GM12878 (cell line): ENCODE data around the gene CCDC186. TPM values are rescaled to one million over a fixed set of nuclear protein-coding genes. Genes with fewer than 3 reads are reported as not detected.

Experiments used
- ATAC-seq: fragments of 200-7000 bp; cut with Tn5 transposase; 3 replicates; pipeline ENCODE4 v1.9.1; 2020; ENCODE audit warnings: mild to moderate bottlenecking, moderate library complexity
- BruUV-seq: library from RNA; stranded (reverse); fragments of 400-500 nt; replicated peaks from 2 replicates; lab custom pipeline; 2021; lab: Mats Ljungman, UMichigan
- CTCF ChIA-PET: fragments of 300-600 bp; sonication (Branson Sonifier 250); formaldehyde crosslinking; extraction: SDS; loops from one replicate; lab custom pipeline; 2021; ENCODE audit warnings: inconsistent platforms; lab: Yijun Ruan, JAX
- POLR2A ChIA-PET: fragments of 350-600 bp; formaldehyde crosslinking; extraction: SDS; loops from one replicate; lab custom pipeline; 2021; ENCODE audit warnings: inconsistent platforms; lab: Charles Lee
- RAD21 ChIA-PET: fragments of 300-600 bp; sonication (Branson Sonifier 250); formaldehyde crosslinking; loops from one replicate; lab custom pipeline; 2023; ENCODE audit warnings: antibody characterized with exemption; ENCODE audit not compliant: unreplicated experiment; lab: Charles Lee
- SMC1A ChIA-PET: fragments of 300-600 bp; sonication (Branson Sonifier 250); formaldehyde crosslinking; loops from one replicate; lab custom pipeline; 2023; ENCODE audit not compliant: unreplicated experiment, uncharacterized antibody; lab: Charles Lee
- DNase-seq: peaks from one replicate; pipeline ENCODE4 v3.0.0-alpha.2; 2011; ENCODE audit warnings: low read depth, low spot score
- FAIRE-seq: peaks from 3 replicates; lab custom pipeline; 2011; peaks lifted over from hg19 to GRCh38; lab: Jason Lieb, UNC
- H2AFZ ChIP-seq: 2 replicates; pipeline ENCODE4 v1.6.0; 2011; ENCODE audit warnings: low read depth, low read length, control low read depth; ENCODE audit not compliant: control insufficient read depth
- H3K27ac ChIP-seq: 2 replicates; pipeline ENCODE4 v1.5.1; 2011; ENCODE audit warnings: control low read depth; ENCODE audit not compliant: control insufficient read depth, insufficient read depth
- H3K27me3 ChIP-seq, 2 experiments: replicated peaks in 1 of 2; 2 replicates each; pipeline versions ENCODE4 v1.6.0 to v1.6.1; 2011; ENCODE audit warnings: low read length in 1 of 2; ENCODE audit not compliant: control insufficient read depth in 2 of 2, insufficient read depth in 2 of 2
- H3K36me3 ChIP-seq, 2 experiments: 2 replicates each; pipeline ENCODE4 v1.5.1; 2011; ENCODE audit warnings: low read length in 1 of 2; ENCODE audit not compliant: control insufficient read depth in 2 of 2, insufficient read depth in 2 of 2
- H3K4me1 ChIP-seq: 2 replicates; pipeline ENCODE4 v1.6.1; 2011; ENCODE audit warnings: mild to moderate bottlenecking, low read length, moderate library complexity, mixed read lengths; ENCODE audit not compliant: control insufficient read depth, insufficient read depth
- H3K4me2 ChIP-seq: 2 replicates; pipeline ENCODE4 v1.6.0; 2011; ENCODE audit warnings: control low read depth; ENCODE audit not compliant: control insufficient read depth, insufficient read depth
- H3K4me3 ChIP-seq: fragments of 200-600 bp; sonication (generic); 2 replicates; pipeline ENCODE4 v1.5.1; 2016
- H3K79me2 ChIP-seq: 2 replicates; pipeline ENCODE4 v1.6.0; 2011; ENCODE audit warnings: low read length; ENCODE audit not compliant: control insufficient read depth, insufficient read depth
- H3K9ac ChIP-seq: 2 replicates; pipeline ENCODE4 v1.8.0; 2011; ENCODE audit warnings: low read length, control low read depth, mixed read lengths; ENCODE audit not compliant: control insufficient read depth, insufficient read depth
- H3K9me3 ChIP-seq: replicated peaks from 3 replicates; pipeline ENCODE4 v1.5.1; 2011; ENCODE audit warnings: mild to moderate bottlenecking, low read length; ENCODE audit not compliant: control insufficient read depth, insufficient read depth
- H4K20me1 ChIP-seq: 2 replicates; pipeline ENCODE4 v1.6.0; 2011; ENCODE audit not compliant: control insufficient read depth, insufficient read depth
- CBX3 ChIP-seq: fragments of 200-600 bp; sonication (generic); IDR thresholded peaks from 2 replicates; pipeline ENCODE4 v1.6.1; 2016; ENCODE audit warnings: low read depth, borderline replicate concordance
- DPF2 ChIP-seq: fragments of 450-650 bp; IDR thresholded peaks from 2 replicates; pipeline ENCODE4 v1.6.1; 2017; ENCODE audit warnings: mild to moderate bottlenecking
- HCFC1 ChIP-seq: fragments of 150-350 bp; IDR thresholded peaks from 2 replicates; pipeline ENCODE4 v1.6.1; 2014; ENCODE audit warnings: low read length
- KLF5 ChIP-seq: fragments of 450-650 bp; IDR thresholded peaks from 2 replicates; pipeline ENCODE4 v1.6.1; 2014; ENCODE audit warnings: mild to moderate bottlenecking; ENCODE audit not compliant: partially characterized antibody
- MXI1 ChIP-seq: fragments of 150-350 bp; IDR thresholded peaks from 2 replicates; pipeline ENCODE4 v1.6.1; 2011; ENCODE audit warnings: low read depth, mild to moderate bottlenecking, inconsistent platforms, low read length, improper control_type of control experiment
- MYC ChIP-seq: IDR thresholded peaks from 2 replicates; pipeline ENCODE4 v1.6.1; 2011; ENCODE audit warnings: mild to moderate bottlenecking, low read length, moderate library complexity, inconsistent platforms; ENCODE audit not compliant: insufficient read depth, insufficient replicate concordance, insufficient read length, severe bottlenecking
- NFIC ChIP-seq: IDR thresholded peaks from 2 replicates; pipeline ENCODE4 v1.6.1; 2012; ENCODE audit warnings: low read depth, mild to moderate bottlenecking, inconsistent platforms, low read length, moderate library complexity
- NR2F1 ChIP-seq: fragments of 450-650 bp; conservative IDR thresholded peaks from 2 replicates; pipeline ENCODE4 v1.6.1; 2017; ENCODE audit warnings: mild to moderate bottlenecking
- POLR2AphosphoS2 ChIP-seq: IDR thresholded peaks from 2 replicates; pipeline ENCODE4 v1.6.1; 2011; ENCODE audit warnings: low read depth, mild to moderate bottlenecking, low read length, improper control_type of control experiment, moderate library complexity
- RBBP5 ChIP-seq: fragments of 200-600 bp; sonication (generic); conservative IDR thresholded peaks from 2 replicates; pipeline ENCODE4 v1.6.1; 2016
- SP1 ChIP-seq: IDR thresholded peaks from one replicate; pipeline ENCODE4 v1.6.1; 2011; ENCODE audit warnings: low read depth, low read length
- STAT1 ChIP-seq: fragments of 450-650 bp; conservative IDR thresholded peaks from 2 replicates; pipeline ENCODE4 v1.6.1; 2014; ENCODE audit warnings: antibody characterized with exemption, mild to moderate bottlenecking
- TARDBP ChIP-seq: IDR thresholded peaks from 2 replicates; pipeline ENCODE4 v1.6.1; 2016; ENCODE audit warnings: borderline replicate concordance
- WRNIP1 ChIP-seq: IDR thresholded peaks from 2 replicates; pipeline ENCODE4 v1.6.1; 2011; ENCODE audit warnings: low read depth, low read length, improper control_type of control experiment, borderline replicate concordance
- ZNF24 ChIP-seq: fragments of 450-650 bp; IDR thresholded peaks from 2 replicates; pipeline ENCODE4 v1.6.1; 2017; ENCODE audit warnings: antibody characterized with exemption, mild to moderate bottlenecking
- WGBS: methylation state at CpG from one replicate; pipeline ENCODE4 v1.1.6; 2016; ENCODE audit warnings: low lambda C conversion rate; ENCODE audit not compliant: insufficient replicate concordance, insufficient coverage; ENCODE audit errors: missing lambda C conversion rate; 5-methylcytosine and 5-hydroxymethylcytosine counted together
- in situ Hi-C: fragments of 300-500 bp; cut with MboI; formaldehyde crosslinking; loops from 9 replicates; pipeline ENCODE4 v1.14.3; 2018; ENCODE audit warnings: mixed read lengths
- intact Hi-C: fragments of 100-400 bp; cut with micrococcal nuclease; formaldehyde crosslinking; loops from one replicate; pipeline ENCODE4 v1.14.2; 2022; ENCODE audit not compliant: unreplicated experiment
- polyA plus RNA-seq, 11 experiments: library from polyadenylated mRNA; depleted of rRNA in 4 of 11; unstranded in 6 of 11; stranded (reverse) in 5 of 11; fragments of >200 nt; fragmentation: Nextera tagmentation in 4 of 11; fragmentation: Illumina TruSeq in 1 of 11; extraction: Ambion mirVana in 4 of 11; extraction: Trizol in 1 of 11; gene quantifications; 1 replicate in 1 of 11; 2 replicates in 10 of 11; pipeline versions ENCODE4 v1.2.1 to v1.2.3, GENCODE V29; 2011 to 2016; ENCODE audit warnings: inconsistent platforms in 2 of 11, missing spikeins in 2 of 11, low read depth in 1 of 11
- total RNA-seq, 4 experiments: library from RNA; depleted of rRNA in 3 of 4; stranded (reverse); fragments of >200 nt in 3 of 4; fragmentation: Illumina TruSeq in 1 of 4; extraction: Trizol in 1 of 4; gene quantifications; 2 replicates each; pipeline versions ENCODE4 v1.2.1 to v1.2.3, GENCODE V29; 2013 to 2021
- TF ChIP-seq, protein P1 (sequence below): fragments of 450-650 bp; IDR thresholded peaks from 2 replicates; pipeline ENCODE4 v1.6.1; 2017; ENCODE audit warnings: mild to moderate bottlenecking, moderate library complexity
- TF ChIP-seq, protein P2 (sequence below): fragments of 450-650 bp; IDR thresholded peaks from 2 replicates; pipeline ENCODE4 v1.6.1; 2017; ENCODE audit warnings: antibody characterized with exemption, mild to moderate bottlenecking, moderate library complexity

Gene CCDC186
- total and polyA plus RNA-seq, 10 of the 15 experiments (the other 5 are each of a cell fraction or from before 2014, with no cell fraction given), result 3.5 to 13.1 (median 7.3) TPM

- 69% methylated on average over 8 of the region's 8 CpGs for WGBS
- no peak overlapping the region for H3K9ac ChIP-seq
- ATAC-seq (no peak), FAIRE-seq (no peak), DNase-seq (no peak)
- ChIA-PET CTCF (interaction anchor here (0.6 to 2.6 kb wide), 5 partner anchors 13 to 363 kb away, joined by 3 to 14 read pairs (median 4); no protein-coding TSS in a partner anchor), RAD21 (no interaction called here), POLR2A (no interaction called here), SMC1A (interaction anchor here (0.9 to 18.1 kb wide), 2 partner anchors 44 to 313 kb away, joined by 3 to 291 read pairs; no protein-coding TSS in a partner anchor)
- H3K36me3 ChIP-seq, result no peaks in the 10 kb centered on the region
- no peaks in the 10 kb centered on the region for H3K9me3 ChIP-seq
- in situ Hi-C loops (no loop called here), intact Hi-C loops (no loop called here)
- H2AFZ ChIP-seq, result no peak overlapping the region
- no peaks in the 10 kb centered on the region for H3K4me1 ChIP-seq
- peaks cover 0 to 4% of the 10 kb centered on the region in 2 experiments; a peak in 1 of 4 replicates for H3K27me3 ChIP-seq
- no peak for TF ChIP-seq POLR2AphosphoS2
- TF ChIP-seq RBBP5, result no peak
- TF ChIP-seq ZNF24, result no peak
- TF ChIP-seq HCFC1, result no peak
- TF ChIP-seq MYC, result no peak
- TF ChIP-seq SP1, result no peak
- no peak for TF ChIP-seq WRNIP1
- no peak for TF ChIP-seq NFIC
- no peak for TF ChIP-seq DPF2
- TF ChIP-seq KLF5, result no peak
- TF ChIP-seq, protein P1, sequence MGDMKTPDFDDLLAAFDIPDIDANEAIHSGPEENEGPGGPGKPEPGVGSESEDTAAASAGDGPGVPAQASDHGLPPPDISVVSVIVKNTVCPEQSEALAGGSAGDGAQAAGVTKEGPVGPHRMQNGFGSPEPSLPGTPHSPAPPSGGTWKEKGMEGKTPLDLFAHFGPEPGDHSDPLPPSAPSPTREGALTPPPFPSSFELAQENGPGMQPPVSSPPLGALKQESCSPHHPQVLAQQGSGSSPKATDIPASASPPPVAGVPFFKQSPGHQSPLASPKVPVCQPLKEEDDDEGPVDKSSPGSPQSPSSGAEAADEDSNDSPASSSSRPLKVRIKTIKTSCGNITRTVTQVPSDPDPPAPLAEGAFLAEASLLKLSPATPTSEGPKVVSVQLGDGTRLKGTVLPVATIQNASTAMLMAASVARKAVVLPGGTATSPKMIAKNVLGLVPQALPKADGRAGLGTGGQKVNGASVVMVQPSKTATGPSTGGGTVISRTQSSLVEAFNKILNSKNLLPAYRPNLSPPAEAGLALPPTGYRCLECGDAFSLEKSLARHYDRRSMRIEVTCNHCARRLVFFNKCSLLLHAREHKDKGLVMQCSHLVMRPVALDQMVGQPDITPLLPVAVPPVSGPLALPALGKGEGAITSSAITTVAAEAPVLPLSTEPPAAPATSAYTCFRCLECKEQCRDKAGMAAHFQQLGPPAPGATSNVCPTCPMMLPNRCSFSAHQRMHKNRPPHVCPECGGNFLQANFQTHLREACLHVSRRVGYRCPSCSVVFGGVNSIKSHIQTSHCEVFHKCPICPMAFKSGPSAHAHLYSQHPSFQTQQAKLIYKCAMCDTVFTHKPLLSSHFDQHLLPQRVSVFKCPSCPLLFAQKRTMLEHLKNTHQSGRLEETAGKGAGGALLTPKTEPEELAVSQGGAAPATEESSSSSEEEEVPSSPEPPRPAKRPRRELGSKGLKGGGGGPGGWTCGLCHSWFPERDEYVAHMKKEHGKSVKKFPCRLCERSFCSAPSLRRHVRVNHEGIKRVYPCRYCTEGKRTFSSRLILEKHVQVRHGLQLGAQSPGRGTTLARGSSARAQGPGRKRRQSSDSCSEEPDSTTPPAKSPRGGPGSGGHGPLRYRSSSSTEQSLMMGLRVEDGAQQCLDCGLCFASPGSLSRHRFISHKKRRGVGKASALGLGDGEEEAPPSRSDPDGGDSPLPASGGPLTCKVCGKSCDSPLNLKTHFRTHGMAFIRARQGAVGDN, result no peak
- TF ChIP-seq TARDBP, result no peak
- TF ChIP-seq NR2F1, result no peak
- TF ChIP-seq MXI1, result no peak
- no peak for TF ChIP-seq STAT1
- TF ChIP-seq CBX3, result no peak
- TF ChIP-seq, protein P2, sequence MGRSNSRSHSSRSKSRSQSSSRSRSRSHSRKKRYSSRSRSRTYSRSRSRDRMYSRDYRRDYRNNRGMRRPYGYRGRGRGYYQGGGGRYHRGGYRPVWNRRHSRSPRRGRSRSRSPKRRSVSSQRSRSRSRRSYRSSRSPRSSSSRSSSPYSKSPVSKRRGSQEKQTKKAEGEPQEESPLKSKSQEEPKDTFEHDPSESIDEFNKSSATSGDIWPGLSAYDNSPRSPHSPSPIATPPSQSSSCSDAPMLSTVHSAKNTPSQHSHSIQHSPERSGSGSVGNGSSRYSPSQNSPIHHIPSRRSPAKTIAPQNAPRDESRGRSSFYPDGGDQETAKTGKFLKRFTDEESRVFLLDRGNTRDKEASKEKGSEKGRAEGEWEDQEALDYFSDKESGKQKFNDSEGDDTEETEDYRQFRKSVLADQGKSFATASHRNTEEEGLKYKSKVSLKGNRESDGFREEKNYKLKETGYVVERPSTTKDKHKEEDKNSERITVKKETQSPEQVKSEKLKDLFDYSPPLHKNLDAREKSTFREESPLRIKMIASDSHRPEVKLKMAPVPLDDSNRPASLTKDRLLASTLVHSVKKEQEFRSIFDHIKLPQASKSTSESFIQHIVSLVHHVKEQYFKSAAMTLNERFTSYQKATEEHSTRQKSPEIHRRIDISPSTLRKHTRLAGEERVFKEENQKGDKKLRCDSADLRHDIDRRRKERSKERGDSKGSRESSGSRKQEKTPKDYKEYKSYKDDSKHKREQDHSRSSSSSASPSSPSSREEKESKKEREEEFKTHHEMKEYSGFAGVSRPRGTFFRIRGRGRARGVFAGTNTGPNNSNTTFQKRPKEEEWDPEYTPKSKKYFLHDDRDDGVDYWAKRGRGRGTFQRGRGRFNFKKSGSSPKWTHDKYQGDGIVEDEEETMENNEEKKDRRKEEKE, result no peak
- H3K4me2 ChIP-seq, result no peak overlapping the region
- BruUV-seq, result no TSS peak
- no peaks in the 10 kb centered on the region for H4K20me1 ChIP-seq
- H3K4me3 ChIP-seq, result no peak overlapping the region
- no peak overlapping the region for H3K27ac ChIP-seq
- H3K79me2 ChIP-seq, result no peaks in the 10 kb centered on the region
These were observed 58.1 kb downstream of the CCDC186 start for GRCh38 chr10:114115661-114116445.
